HepG2 (cell line): ENCODE data around the gene KCNQ1OT1.

Experiments
- ATF7 ChIP-seq, 2 experiments: fragments of 450-650 bp in 1 of 2; sonication (generic) in 1 of 2; formaldehyde crosslinking in 1 of 2; IDR thresholded peaks; 2 replicates each; pipeline versions ENCODE4 v1.4.0 to v1.6.1; 2016 to 2020; ENCODE audit warnings: antibody characterized with exemption in 1 of 2, mild to moderate bottlenecking in 1 of 2, missing genetic modification reagents in 1 of 2
- YY1 ChIP-seq: IDR thresholded peaks from 2 replicates; pipeline ENCODE4 v1.6.1; 2011; ENCODE audit warnings: low read length, low read depth, moderate library complexity, mild to moderate bottlenecking; ENCODE audit not compliant: insufficient read depth, insufficient replicate concordance

DNA sequence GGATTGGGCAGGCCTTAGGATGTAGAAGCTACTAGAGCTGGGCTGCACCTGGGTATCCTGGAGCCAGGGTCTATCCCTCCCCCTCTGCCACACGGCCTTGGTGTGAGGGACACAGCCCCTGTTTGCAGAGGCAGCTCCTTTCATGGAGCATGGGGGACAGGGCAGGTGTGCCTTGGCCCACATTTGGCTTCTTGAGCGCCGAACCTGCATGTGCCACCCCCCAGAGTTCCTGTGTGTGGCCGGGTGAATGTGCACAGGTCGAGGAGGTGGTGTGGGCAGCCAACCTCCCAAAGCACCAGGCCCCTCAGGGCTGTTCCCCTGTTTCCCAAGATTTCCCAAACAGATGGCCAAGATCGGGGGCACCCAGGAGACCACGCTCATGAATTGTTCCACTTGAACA, 7.9 kb upstream of the KCNQ1OT1 start:
- TF ChIP-seq ATF7 (IDR thresholded peaks at IDR 0.05) (no peak), ATF7 (CRISPR knock-in tag; IDR thresholded peaks at IDR 0.05) (no peak), YY1 (no peak)
